ENCODE measurements around the gene STEAP4. TPM values are rescaled to one million over a fixed set of nuclear protein-coding genes. Genes with fewer than 3 reads are reported as not detected.

Gene STEAP4
- total RNA-seq, 1 donor from 2014 or later = not detected

Other genes starting within 250 kb of the STEAP4 start
- gene SRI, start 86.9 kb downstream of the STEAP4 start, total RNA-seq = 69.2 and 95.9 TPM in 2 replicates

All from lung microvascular endothelial cell (primary cell).